GOT3 (cell line): ENCODE data around the gene FBXW5.

Source experiments
- DNase-seq: peaks from one replicate; lab custom pipeline; 2025; ENCODE audit warnings: mixed read lengths; lab: John Stamatoyannopoulos, UW

Gene FBXW5

DNA sequence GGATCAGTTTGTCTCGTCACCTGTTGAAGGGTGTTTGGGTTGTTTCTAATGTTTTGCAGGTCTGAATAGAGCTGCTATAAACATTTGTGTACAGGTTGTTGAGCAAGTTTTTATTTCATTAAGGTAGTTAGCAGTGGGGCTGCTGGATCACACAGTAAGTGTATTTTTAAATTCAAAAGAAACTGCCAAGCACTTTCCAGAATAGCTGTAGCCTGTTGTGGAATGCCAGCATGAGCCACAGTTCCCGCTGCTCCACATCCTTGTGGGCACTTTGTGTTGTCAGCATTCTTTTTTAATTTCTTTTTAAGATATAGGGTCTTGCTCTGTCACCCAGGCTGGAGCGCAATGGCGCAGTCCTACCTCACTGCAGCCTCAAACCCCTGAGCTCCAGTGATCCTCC lies 14.5 kb downstream of the FBXW5 start:
- DNase-seq, result no peak

DNA sequence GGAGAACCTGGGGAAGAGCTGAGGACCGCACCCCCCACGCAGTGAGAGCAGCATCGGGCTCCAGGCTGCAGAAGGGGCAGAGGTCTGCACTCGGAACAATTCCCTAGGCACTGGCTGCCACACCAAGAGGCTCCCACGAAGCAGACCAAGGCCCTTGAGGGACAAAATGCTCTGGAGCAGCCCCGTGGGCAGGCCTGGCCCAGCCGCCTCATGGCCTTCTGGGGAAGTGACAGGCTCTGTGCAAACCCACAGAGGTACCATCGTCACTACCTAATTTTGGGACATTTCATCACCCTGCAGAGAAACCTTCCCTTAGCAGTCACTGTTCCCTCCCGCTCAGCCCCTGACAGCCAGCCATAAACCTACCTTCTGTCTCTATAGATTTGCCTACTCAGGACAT lies 15.9 kb downstream of the FBXW5 start:
- DNase-seq, result no peak

DNA sequence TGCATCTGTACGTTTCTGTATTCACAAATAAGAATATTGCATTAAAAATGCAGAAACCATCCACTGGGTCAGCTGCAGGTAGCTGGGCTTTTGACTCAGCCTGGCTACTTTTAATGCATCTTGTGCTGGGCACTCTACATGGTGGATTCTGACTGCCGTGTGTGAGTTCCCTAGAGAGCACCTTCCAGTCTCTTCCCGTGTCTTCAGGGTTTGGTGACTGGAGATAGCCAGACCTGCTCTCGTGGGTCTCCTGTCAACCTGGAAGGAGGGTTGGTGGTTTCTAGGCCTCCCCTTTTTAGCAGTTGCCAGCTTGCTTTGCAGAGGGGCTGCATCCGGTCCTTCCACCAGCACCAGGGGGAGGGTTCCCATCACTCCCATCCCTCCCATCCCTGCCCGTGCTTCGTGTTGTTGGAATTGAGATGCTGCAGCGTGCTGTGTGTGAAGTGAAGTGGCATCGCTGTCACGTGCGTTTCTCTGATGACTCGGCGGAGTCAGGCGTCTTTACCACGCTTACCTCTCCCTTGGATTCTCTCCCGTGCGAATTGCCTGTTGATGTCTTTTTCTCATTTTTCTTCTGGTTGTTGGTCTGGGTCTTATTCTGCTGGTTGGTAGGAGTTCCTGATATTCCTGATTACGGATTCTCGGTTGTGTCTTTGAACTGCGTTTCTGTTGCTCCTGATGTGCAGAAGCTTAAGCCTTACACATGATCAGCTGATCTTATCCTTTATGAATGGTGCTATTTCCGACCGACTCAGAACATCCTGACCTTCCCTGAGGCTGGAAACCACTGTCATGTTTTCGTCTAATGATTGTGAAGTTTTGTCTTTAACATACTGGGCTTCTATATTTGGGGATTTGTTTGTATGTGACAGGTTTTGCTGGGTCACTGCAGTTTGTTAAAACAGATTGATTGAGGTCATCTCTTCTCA lies 16.9 kb downstream of the FBXW5 start:
- no peak for DNase-seq

DNA sequence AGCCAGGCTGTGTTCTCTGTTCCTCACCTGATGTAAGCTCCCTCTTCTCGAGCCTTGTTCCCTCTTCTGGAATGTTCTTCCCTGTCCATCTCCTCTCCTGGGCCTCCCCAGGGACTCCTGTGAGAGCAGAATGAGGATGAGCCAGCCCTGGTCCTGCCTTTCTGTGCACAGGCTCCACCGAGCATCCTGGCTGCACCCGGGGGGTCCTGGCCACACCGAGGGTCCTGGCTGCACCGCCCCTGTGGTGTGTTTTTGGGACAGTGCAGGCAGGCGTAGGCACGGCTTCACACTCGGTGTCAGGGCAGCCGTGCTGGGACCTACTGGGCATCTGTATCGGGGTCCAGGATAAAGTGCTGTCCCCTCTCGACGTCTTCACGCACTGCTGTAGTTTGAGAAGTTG lies 17.8 kb downstream of the FBXW5 start:
- no peak for DNase-seq

DNA sequence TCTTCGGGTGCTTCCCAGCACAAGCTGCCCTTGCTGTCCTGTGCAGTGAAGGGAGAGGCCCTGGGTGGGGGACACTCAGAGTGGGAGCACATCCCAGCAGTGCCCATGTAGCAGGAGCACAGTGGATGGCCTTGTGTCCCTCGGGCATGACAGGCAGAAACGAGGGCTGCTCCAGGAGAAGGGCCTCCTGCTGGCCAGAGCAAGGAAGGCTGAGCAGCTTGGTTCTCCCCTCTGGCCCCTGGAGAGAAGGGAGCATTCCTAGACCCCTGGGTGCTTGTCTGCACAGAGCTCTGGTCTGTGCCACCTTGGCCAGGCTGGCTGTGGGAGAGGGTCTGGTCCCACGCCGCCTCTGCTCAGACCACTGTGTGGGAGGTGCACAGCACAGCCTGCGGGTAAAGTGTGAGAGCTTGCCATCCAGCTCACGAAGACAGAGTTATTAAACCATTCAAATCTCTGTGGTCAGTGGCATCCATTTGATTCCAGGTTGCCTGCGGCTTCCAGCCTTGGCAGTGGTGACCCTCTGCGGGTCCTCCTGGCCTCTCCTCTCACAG lies 18.3 kb downstream of the FBXW5 start:
- no peak for DNase-seq

DNA sequence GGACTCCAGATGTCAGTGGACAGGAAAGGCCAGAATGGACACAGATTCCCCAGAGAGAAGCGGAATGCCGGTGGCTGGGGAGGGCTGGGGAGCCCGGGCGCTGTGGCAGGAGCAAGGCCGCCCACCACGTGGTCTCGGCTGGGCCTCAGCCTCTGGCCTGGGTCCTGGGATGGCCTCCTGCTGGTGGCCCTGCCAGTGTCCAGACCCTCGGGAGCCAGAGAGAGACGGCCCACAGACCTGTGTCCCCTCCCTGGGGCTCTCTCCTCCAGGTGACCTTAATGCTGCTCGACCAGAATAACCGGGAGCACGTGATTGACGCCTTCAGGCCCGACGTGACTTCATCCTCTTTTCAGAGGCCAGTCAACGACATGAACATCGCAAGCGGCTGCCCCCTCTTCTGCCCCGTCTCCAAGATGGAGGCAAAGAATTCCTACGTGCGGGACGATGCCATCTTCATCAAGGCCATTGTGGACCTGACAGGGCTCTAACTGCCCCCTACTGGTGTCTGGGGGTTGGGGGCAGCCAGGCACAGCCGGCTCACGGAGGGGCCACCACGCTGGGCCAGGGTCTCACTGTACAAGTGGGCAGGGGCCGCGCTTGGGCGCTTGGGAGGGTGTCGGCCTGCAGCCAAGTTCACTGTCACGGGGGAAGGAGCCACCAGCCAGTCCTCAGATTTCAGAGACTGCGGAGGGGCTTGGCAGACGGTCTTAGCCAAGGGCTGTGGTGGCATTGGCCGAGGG lies 19.0 kb downstream of the FBXW5 start:
- no peak for DNase-seq

DNA sequence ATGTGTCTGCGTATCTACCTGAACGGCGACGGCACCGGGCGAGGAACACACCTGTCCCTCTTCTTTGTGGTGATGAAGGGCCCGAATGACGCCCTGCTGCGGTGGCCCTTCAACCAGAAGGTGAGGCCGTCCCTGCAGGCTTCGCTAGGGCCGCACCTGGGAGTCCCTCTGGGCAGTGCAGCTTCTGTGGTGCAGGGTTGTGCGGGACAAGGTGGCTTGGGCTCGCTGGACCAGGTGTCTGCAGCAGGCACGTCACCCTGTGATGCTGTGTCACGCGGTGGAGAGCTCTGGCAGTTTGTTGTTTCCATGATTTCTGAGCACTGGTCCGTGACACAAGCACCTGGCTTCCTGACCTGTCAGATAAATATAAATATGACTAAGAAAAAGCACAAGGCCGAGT lies 20.7 kb downstream of the FBXW5 start:
- no peak for DNase-seq

DNA sequence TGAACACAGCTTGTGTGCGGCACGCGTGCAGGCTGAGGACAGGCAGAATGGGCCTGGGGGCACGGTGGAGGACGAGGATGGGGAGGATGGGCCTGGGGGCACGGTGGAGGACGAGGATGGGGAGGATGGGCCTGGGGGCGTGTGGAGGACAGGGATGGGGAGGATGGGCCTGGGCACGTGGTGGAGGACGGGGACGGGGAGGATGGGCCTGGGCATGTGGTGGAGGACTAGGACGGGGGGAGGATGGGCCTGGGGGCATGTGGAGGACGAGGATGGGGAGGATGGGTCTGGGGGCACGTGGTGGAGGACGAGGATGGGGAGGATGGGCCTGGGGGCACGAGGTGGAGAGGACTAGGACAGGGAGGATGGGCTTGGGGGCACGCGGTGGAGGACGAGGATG lies 22.0 kb downstream of the FBXW5 start:
- DNase-seq, result no peak

DNA sequence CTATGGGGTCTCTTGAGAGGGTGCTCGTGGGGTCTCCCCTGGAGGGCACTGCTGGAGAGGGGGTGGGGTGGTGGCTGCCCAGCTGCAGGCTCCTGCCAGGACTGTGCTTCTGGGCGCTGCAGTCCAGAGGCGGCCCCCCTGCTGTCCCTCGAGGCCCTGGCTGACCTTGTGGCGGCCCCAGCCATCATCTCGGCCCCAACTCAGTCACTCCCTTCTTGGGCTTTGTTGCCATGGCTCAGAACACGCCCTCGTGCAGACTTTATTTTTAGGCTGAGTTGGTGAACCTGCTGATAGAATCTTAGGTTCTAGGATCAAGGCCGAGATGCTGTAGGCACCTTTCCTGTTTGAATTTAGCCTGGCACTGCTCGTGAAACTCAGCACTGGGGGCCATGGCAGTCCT lies 22.8 kb downstream of the FBXW5 start:
- DNase-seq, result no peak

DNA sequence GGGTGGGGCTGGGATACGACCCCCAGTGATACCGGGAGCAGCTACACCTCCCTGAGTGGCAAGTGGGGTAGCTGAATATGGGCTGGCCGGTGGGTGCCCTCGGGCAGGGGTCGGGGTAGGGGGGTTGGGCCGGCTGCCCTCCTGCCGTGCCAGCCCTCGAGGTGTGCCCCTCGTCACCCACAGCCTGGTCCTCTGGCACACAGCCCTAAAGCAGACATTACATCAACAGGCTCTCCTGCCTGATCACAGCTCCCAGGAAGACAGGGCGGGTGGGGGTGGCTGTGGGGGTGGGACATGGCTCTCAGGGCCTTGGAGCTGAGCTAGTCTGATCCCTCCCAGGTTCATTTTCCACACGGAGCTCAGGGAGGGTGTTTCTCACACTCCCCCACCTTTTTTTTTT lies 23.2 kb downstream of the FBXW5 start:
- DNase-seq, result no peak

DNA sequence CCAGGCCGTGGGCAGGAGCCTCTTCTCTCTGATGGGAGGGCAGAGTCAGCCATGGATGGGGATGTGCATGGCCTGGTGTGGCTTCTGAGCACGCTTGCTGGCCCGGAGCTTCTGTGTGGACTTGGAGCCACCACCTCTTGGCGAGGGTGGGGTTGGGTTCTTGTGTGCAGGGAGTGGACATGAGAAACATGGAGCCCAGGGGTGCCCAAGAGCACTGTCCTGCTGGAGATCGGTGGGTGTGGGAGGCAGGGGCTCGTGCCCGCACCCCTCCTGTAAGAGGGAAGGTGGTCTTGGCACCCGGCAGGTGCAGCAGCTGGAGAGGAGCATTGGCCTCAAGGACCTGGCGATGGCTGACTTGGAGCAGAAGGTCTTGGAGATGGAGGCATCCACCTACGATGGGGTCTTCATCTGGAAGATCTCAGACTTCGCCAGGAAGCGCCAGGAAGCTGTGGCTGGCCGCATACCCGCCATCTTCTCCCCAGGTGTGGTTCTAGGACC lies 23.8 kb downstream of the FBXW5 start:
- DNase-seq, result no peak

DNA sequence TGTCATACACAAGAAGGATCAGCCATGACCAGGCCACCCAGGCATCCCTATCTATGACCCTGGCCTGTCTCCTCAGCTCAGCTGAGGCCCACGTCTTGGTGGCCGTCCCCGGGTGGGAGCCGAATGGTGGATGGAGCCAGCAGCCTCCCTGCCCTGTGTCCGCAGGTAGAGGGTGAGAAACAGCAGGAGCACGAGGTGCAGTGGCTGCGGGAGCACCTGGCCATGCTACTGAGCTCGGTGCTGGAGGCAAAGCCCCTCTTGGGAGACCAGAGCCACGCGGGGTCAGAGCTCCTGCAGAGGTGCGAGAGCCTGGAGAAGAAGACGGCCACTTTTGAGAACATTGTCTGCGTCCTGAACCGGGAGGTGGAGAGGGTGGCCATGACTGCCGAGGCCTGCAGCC lies 24.5 kb downstream of the FBXW5 start:
- no peak for DNase-seq

DNA sequence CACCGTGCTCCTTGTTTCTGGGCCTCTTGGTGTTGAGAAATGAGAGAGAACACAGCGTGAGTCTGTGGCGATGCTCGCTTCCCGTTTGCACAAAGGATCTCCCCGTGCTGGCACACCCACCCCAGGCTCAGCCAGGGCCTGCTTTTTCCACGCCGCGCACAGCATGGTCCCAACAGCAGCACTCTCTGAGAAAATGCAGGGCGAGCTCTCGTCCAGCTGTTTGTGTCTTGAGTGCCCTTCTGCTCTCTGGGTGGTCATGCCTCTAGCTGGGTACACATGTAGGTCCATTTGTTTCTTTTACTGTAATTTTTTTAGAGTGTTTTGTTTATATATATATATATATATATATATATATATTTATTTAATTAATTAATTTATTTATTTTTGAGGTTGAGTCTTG lies 26.6 kb downstream of the FBXW5 start:
- no peak for DNase-seq

DNA sequence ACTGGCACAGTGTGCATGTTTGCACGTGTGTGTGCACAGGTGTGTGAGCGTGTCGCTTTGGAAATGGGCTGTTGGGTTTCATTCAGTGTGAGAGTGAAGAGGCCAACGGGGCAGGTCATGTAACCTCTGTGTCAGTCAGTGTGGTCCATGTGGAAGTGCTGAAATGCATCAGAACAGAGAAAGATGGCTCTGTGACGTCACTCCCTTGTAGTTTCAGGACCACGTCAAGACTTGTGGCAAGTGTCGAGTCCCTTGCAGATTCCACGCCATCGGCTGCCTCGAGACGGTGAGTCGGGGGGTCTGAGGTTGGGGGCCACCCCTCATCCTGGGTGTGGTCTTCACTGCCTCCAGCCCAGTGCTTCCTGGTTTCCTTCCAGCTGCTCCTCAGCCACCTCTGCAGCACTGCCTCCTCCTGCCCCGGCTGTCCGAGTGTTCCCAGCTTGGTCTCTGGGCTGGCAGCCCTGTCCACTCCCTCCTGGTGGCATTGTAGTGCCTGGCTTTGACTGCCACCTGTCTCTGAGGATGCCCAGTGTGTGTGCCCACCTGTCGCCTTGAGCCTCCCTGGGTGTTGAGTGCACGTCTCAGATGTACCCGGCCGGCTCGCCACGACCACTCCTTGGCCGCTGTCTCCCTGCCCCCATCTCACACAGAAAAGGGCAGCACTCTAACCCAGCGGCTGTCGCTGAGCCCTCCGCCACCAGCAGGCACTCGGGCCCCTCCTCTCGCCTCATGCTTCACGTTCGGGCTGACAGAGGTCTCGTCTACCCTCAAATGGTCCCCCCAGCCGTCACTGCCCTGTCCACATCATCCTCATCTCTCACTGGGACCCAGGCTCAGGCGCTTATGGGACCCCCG lies 28.0 kb downstream of the FBXW5 start:
- no peak for DNase-seq

DNA sequence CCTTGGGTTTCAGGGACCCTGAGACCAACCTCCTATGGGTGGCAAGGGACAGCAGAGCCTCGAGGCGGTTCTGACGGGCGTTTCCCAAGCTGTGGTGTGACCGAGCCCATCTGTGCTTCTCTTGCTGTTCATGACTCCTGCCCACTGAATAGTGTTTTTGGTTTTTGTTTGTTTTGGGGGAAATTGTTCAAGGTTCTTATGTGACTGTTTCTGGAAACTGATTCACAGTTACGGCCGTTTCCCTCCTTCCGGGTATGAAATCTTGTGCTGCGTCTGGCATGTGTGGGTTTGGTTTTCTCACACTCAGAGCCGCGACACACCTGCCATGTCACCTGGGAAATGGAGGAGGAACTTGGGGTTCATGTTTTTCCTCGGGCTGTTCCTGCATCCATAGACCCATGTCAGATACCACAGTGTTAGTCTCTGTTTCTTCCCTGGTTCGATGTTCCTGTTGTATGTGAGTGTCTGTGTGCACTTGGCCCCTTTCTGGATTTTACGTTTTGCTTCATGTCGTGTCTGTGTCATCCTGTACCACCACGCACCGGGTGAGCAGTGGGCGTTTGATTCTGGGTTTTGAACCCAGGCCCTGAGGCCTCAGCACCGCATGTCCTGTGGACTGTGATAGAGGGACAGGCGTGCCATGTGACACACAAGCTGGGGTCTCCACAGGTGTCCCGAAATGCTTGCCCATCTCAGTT lies 28.8 kb downstream of the FBXW5 start:
- DNase-seq, result no peak

DNA sequence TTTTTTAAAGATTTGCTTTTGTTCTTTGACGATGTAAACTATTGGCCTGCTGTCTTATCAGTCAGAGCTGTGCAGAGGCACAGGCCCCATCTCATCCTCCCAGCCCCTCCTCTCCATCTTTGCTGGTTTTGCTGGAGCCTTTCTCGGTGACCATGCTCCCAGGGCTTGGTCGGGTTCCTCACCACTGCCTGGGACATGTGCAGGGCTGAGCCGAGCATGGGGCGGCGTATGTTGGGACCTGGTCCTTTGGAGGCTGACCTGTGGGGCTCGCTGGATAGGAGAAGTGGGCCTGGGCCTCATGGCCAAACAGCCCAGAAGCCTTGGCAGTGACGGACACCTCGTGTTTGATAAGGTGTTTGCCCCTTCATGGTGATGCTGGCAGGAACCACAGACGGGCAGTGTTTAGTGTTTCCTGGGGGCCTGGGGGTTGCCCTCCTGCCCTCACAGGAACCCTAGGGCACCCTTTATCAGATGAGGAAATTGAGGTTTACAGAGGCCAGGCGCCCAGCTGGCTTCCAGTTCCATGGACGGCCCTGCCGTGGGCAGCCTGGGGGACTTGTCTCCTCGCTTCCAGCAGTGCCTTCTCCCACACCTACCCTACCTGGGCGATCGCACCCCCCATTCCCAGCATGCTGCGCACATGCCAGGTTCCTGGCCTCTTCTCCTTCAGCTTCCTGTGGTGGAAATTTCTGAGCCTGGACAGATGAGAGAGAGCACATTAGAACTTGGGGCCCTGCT lies 30.7 kb downstream of the FBXW5 start:
- DNase-seq, result no peak

DNA sequence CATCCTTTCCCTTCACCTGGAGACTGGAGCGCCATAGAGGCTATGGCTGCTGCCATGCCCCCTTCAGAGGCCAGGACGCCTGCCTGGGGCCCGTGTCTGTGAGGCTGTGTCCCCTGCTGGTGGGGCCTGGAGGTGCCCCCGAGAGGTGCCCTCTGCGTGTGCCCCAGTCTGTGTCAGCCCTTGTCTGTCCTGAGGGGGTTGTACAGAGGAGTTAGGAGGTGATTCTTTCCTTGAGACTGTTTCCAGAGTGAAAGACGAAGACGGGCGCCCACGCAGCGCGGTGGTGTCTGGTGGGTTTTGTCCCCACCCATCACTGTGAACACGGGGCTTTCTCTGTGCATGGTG lies 33.7 kb downstream of the FBXW5 start:
- DNase-seq, result no peak

DNA sequence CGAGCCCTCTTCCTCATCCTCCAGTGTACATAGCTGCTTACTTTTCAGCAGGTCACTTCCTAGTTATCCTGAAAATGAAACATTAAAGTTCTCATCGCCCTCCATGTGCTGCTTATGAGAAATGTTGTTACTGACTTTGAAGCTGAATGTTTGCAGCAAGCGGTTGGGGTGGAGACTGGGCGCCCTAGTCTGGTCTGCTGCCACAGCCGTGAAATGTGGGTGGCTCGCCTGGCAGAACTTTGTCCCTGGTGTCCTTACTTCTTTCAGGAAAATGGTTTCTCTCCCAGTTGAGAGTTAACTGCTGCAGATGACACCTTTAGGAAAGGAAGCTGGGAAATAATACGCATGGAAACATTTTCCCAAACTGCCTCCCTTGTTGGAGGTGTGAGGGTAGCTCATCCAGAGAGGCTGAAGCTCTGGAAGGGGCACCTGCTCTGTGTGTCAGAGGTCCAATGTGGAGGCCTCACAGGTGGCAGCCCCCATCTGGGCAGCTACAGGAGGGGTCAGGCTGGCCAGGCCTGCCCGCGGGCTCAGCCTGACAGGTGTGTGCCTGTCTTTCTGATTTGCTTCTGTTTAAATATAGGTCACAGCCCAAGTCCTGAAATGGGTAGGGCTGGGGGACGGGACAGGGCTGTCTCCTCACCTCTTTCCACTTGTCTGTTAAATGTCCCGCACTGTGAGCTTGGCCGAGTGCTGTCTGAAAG lies 34.2 kb downstream of the FBXW5 start:
- no peak for DNase-seq

DNA sequence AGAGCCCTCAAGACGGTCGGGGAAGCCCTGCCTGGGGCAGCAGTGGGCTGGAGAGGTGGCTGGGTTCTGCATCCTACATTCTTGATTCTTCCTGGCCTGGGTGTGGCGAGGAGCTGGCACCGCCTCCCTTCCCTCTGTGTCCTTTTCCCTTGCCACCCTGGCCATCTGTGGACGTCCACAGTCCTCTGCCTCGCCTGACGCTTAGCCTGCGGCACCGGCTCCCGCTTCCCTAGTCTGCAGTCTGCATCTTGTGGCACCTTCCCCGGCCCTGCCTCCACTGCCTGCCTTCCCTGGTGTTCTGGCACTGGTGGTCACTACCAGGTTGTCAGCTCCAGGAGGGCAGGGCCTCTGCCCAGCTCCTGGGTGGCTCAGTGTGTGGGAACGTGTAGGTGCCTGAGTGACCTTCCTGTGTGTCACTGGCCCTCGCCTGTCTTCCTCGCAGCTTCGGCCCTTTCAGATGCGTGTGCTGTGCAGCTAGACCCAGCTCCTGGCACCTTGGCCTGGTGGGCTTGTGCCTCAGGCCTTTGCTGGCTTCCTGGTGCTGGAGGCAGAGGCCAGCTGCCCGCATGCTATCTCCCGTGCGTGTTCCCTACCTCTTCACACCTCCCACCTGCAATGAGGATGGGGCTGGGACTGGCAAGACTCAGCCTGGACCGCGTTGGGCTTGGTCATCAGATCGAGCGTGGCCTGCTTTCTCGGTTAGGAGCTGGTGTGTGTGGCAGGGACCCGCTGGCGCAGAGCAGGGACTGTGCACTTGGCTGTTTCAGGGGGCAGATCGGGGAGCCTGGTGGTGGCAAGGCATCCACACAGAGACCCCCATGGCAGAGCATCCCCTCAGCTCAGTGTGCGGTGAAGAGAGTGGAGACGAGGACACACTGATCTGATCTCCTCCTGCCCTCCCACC lies 37.3 kb downstream of the FBXW5 start:
- DNase-seq, result no peak
